ENCODE data around the gene ZNF280A.

Gene ZNF280A

DNA sequence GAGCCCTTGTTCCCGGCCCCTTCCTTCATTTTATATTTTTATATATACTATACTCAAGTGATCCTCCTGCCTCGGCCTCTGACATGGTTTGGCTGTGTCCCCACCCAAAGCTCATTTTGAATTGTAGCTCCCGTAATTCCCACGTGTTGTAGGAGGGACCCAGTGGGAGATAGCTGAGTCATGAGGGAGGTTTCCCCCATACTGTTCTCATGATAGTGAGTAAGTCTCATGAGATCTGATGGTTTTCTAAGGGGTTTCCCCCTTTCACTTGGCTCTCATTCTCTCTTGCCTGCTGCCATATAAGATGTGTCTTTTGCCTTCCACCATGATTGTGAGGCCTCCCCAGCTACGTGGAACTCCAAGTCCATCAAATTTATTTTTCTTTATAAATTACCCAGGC lies 7.2 kb upstream of the ZNF280A start:
- in situ Hi-C loops (cut with HindIII; ENCODE audit: low sequenced_read_pairs), result no loop called here
- no peak overlapping the region for H3K4me3 ChIP-seq (ENCODE audit: low read depth, low read length)
- no peak for TF ChIP-seq CTCF (IDR thresholded peaks at IDR 0.05; ENCODE audit: low read depth, low read length, missing control alignments)
- DNase-seq (ENCODE audit: low read depth), result no peak

GRCh38 chr22:22526125-22526912 lies 6.2 kb upstream of the ZNF280A start:
- no peak overlapping the region for H3K4me3 ChIP-seq (ENCODE audit: low read depth, low read length)
- DNase-seq (ENCODE audit: low read depth), result no peak
- TF ChIP-seq CTCF (IDR thresholded peaks at IDR 0.05; ENCODE audit: low read depth, low read length, missing control alignments), result no peak
- in situ Hi-C loops (cut with HindIII; ENCODE audit: low sequenced_read_pairs), result no loop called here

DNA sequence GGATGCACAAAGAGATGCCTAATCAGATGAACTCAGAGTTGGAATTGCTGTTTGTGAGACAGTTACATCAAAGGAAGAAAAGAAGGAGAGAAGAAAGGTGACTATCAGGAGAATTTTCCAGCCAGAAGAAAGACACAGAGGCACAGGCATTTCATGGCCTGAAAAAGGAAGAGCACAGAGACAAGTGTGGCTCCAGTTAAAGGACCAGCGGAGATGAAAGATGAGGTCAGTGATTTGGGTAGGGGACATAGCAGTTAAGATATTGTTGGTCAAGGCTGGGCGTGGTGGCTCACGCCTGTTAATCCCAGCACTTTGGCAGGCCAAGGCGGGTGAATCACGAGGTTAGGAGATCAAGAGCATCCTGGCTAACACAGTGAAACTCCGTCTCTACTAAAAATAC lies 3.4 kb upstream of the ZNF280A start:
- no peak for TF ChIP-seq CTCF (IDR thresholded peaks at IDR 0.05; ENCODE audit: low read depth, low read length, missing control alignments)
- in situ Hi-C loops (cut with HindIII; ENCODE audit: low sequenced_read_pairs), result no loop called here
- DNase-seq (ENCODE audit: low read depth), result no peak

DNA sequence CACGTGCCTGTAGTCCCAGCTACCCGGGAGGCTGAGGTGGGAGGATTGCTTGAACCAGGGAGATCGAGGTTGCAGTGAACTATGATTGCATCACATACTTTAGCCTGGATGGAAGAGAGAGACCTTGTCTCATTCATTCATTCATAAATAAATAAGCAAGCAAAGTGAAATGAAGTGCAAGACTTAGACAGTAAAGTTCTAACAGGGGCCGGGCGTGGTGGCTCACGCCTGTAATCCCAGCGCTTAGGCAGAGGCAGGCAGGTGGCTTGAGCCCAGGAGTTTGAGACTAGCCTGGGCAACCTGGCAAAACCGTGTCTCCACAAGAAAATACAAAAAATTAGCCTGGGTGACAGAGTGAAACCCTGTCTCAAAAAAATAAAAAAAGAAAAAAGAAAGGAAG lies 1.6 kb upstream of the ZNF280A start:
- in situ Hi-C loops (cut with HindIII; ENCODE audit: low sequenced_read_pairs), result no loop called here
- no peak for DNase-seq (ENCODE audit: low read depth)
- H3K4me3 ChIP-seq (ENCODE audit: low read depth, low read length), result no peak overlapping the region
- no peak for TF ChIP-seq CTCF (IDR thresholded peaks at IDR 0.05; ENCODE audit: low read depth, low read length, missing control alignments)

More for the DNA sequence above, 3.4 kb upstream of the ZNF280A start:
- H3K4me3 ChIP-seq (ENCODE audit: low read depth, low read length), result no peak overlapping the region

DNA sequence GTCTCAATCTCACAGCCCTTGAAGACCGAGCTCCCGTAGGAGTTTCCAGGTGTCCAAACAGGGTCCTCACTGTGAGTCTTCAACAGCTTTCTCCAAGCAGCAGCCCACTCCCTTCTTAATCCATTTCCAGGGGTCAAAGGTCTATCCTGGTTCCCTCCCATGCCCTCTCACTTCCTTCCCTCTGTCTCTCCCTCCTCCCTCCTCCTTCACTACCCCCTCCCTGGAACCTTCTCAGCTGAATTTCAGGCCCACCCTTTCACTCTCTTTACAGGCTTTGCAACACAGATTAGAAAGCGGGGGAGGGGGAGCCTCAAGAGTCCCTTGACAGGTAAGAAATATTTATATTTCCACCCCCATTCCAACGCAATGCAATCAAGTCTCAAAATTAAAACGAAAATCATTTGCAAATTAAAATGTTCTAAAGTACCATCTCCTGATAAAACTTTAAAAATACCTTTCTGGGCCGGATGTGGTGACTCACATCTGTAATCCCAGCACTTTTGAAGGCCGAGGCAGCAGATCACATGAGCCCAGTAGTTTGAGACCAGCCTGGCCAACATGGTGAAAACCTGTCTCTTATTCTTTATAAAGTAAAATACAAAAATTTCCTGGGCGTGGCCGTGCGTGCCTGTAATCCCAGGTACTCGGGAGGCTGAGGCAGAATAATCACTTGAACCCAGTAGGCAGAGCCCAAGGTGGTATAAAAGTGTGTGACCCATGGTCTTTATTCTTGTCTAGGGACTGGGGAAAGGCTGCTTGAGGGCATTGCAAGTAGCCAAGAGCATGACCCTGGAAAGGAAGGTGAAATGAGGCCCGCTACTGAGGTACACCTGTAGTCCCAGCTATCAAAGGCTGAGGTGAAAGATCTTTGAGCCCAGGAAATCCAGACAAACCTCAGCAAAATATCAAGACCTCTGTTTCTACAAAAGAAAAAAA lies 865 bp upstream of the ZNF280A start:
- DNase-seq (ENCODE audit: low read depth), result no peak
- in situ Hi-C loops (cut with HindIII; ENCODE audit: low sequenced_read_pairs), result no loop called here
- no peak for TF ChIP-seq CTCF (IDR thresholded peaks at IDR 0.05; ENCODE audit: low read depth, low read length, missing control alignments)
- no peak overlapping the region for H3K4me3 ChIP-seq (ENCODE audit: low read depth, low read length)

DNA sequence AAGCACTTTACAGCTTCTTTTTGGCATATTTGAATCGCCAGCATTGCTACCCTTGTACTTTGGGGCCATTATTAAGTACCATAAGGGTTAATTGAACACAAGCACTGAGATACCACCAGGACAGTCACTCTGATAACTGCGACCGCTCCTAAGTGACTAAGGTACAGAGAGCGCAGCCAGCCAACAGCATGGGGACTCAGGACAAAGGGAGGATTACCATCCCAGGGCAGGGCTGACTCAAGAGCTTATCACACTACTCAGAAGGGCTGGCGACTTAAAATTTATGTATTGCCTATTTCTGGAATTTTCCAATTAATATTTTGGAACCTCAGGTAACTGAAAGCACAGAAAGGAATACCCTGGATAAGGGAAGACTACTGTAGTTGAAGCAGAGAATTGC lies 479 bp downstream of the ZNF280A start:
- H3K4me3 ChIP-seq (ENCODE audit: low read depth, low read length), result no peak overlapping the region
- no peak for DNase-seq (ENCODE audit: low read depth)
- no peak for TF ChIP-seq CTCF (IDR thresholded peaks at IDR 0.05; ENCODE audit: low read depth, low read length, missing control alignments)
- in situ Hi-C loops (cut with HindIII; ENCODE audit: low sequenced_read_pairs), result no loop called here
